HCT116 (cell line): ENCODE data around the gene SYT7. TPM values are rescaled to one million over a fixed set of nuclear protein-coding genes. Genes with fewer than 3 reads are reported as not detected.

Source experiments
- ATAC-seq: fragments of 200-7000 bp; cut with Tn5 transposase; 2 replicates; pipeline ENCODE4 v1.9.1; 2020; ENCODE audit warnings: mild to moderate bottlenecking, moderate library complexity
- BruUV-seq: library from RNA; stranded (reverse); fragments of 400-500 nt; replicated peaks from 2 replicates; lab custom pipeline; 2021; lab: Mats Ljungman, UMichigan
- CTCF ChIA-PET: fragments of 300-600 bp; sonication (Branson Sonifier 250); formaldehyde crosslinking; loops from one replicate; lab custom pipeline; 2021; ENCODE audit warnings: antibody characterized with exemption; lab: Charles Lee
- POLR2A ChIA-PET: fragments of 300-600, 350-600 bp; sonication (Branson Sonifier 250); formaldehyde crosslinking; loops from one replicate; lab custom pipeline; 2021; ENCODE audit warnings: antibody characterized with exemption; lab: Charles Lee
- RAD21 ChIA-PET, 2 experiments: fragments of 300-600 bp; sonication (Branson Sonifier 250); formaldehyde crosslinking; loops; one replicate each; lab custom pipeline; 2023; ENCODE audit warnings: low total read pairs in 2 of 2; ENCODE audit not compliant: uncharacterized antibody in 2 of 2, unreplicated experiment in 2 of 2, low non-redundant PET in 1 of 2; lab: Charles Lee
- DNase-seq: peaks from one replicate; pipeline ENCODE4 v3.0.0-alpha.2; 2010; ENCODE audit warnings: low read depth, low spot score
- H2AFZ ChIP-seq: fragments of 200-600 bp; shearing (Covaris generic), sonication (generic); 2 replicates; pipeline ENCODE4 v1.6.1; 2017; ENCODE audit warnings: low read depth, mixed run types, mixed read lengths, antibody characterized with exemption, low read length; ENCODE audit not compliant: poor library complexity, severe bottlenecking
- H3K27ac ChIP-seq: 2 replicates; pipeline ENCODE4 v1.5.1; 2012; ENCODE audit warnings: low read depth, low read length
- H3K27me3 ChIP-seq: fragments of 200-600 bp; sonication (generic); 2 replicates; pipeline ENCODE4 v1.6.1; 2016; ENCODE audit warnings: mixed run types, low read length, mixed read lengths; ENCODE audit not compliant: insufficient read depth
- H3K36me3 ChIP-seq, 2 experiments: fragments of 200-500 bp in 1 of 2; fragments of 200-600 bp in 1 of 2; sonication (Bioruptor generic) in 1 of 2; sonication (generic) in 1 of 2; 2 replicates each; pipeline versions ENCODE4 v1.5.1 to v1.6.1; 2014 to 2016; ENCODE audit warnings: low read length in 2 of 2, inconsistent platforms in 1 of 2, mixed read lengths in 1 of 2, mixed run types in 1 of 2; ENCODE audit not compliant: insufficient read depth in 2 of 2, control insufficient read depth in 1 of 2
- H3K4me1 ChIP-seq, 2 experiments: fragments of 200-600 bp in 1 of 2; sonication (generic) in 1 of 2; 2 replicates each; pipeline versions ENCODE4 v1.5.1 to v1.6.1; 2012 to 2017; ENCODE audit warnings: low read length in 2 of 2, inconsistent platforms in 1 of 2, mild to moderate bottlenecking in 1 of 2, mixed read lengths in 1 of 2, mixed run types in 1 of 2, moderate library complexity in 1 of 2; ENCODE audit not compliant: insufficient read depth in 2 of 2, control insufficient read depth in 1 of 2
- H3K4me2 ChIP-seq: fragments of 200-600 bp; sonication (generic); 2 replicates; pipeline ENCODE4 v1.6.1; 2017; ENCODE audit warnings: mixed run types, low read length, mixed read lengths
- H3K4me3 ChIP-seq, 2 experiments: fragments of 200-600 bp in 1 of 2; sonication (generic) in 1 of 2; replicated peaks in 1 of 2; 2 replicates each; pipeline ENCODE4 v1.5.1; 2011 to 2016; ENCODE audit warnings: low read length in 2 of 2, control low read depth in 1 of 2, low read depth in 1 of 2, mild to moderate bottlenecking in 1 of 2, mixed read lengths in 1 of 2, mixed run types in 1 of 2
- H3K79me2 ChIP-seq: fragments of 200-600 bp; sonication (generic); 2 replicates; pipeline ENCODE4 v1.6.1; 2017; ENCODE audit warnings: mild to moderate bottlenecking, mixed run types, low read length, moderate library complexity, mixed read lengths; ENCODE audit not compliant: insufficient read depth
- H3K9ac ChIP-seq: fragments of 200-600 bp; sonication (generic); 2 replicates; pipeline ENCODE4 v1.6.1; 2016; ENCODE audit warnings: low read length, mixed read lengths
- H3K9me2 ChIP-seq: fragments of 200-600 bp; sonication (generic), shearing (Covaris generic); 2 replicates; pipeline ENCODE4 v1.6.1; 2017; ENCODE audit warnings: mixed run types, mild to moderate bottlenecking, moderate library complexity; ENCODE audit not compliant: insufficient read depth
- H3K9me3 ChIP-seq, 2 experiments: fragments of 200-500 bp in 1 of 2; fragments of 200-600 bp in 1 of 2; sonication (Bioruptor generic) in 1 of 2; sonication (generic) in 1 of 2; 2 replicates each; pipeline ENCODE4 v1.6.1; 2014 to 2017; ENCODE audit warnings: low read length in 2 of 2, mixed read lengths in 2 of 2, inconsistent platforms in 1 of 2, low read depth in 1 of 2, mild to moderate bottlenecking in 1 of 2, mixed run types in 1 of 2, moderate library complexity in 1 of 2; ENCODE audit not compliant: control insufficient read depth in 1 of 2, insufficient read depth in 1 of 2
- H4K20me1 ChIP-seq: fragments of 200-600 bp; sonication (generic), shearing (Covaris generic); 2 replicates; pipeline ENCODE4 v1.6.1; 2017; ENCODE audit warnings: mixed run types, mild to moderate bottlenecking, moderate library complexity; ENCODE audit not compliant: insufficient read depth
- CBX3 ChIP-seq: IDR thresholded peaks from 2 replicates; pipeline ENCODE4 v1.6.1; 2012; ENCODE audit warnings: low read depth
- CEBPB ChIP-seq: IDR thresholded peaks from 2 replicates; pipeline ENCODE4 v1.6.1; 2012; ENCODE audit warnings: low read depth
- EGR1 ChIP-seq: IDR thresholded peaks from 2 replicates; pipeline ENCODE4 v1.6.1; 2012; ENCODE audit warnings: low read depth
- ELF1 ChIP-seq: IDR thresholded peaks from 2 replicates; pipeline ENCODE4 v1.6.1; 2012; ENCODE audit warnings: low read depth, borderline replicate concordance
- EZH2phosphoT487 ChIP-seq: fragments of 200-600 bp; IDR thresholded peaks from 2 replicates; pipeline ENCODE4 v1.6.1; 2018; ENCODE audit warnings: antibody characterized with exemption, borderline replicate concordance
- FOSL1 ChIP-seq: IDR thresholded peaks from 2 replicates; pipeline ENCODE4 v1.6.1; 2012; ENCODE audit warnings: low read depth
- JUND ChIP-seq: IDR thresholded peaks from 2 replicates; pipeline ENCODE4 v1.6.1; 2012
- SIN3A ChIP-seq: IDR thresholded peaks from 2 replicates; pipeline ENCODE4 v1.6.1; 2012; ENCODE audit warnings: low read depth
- SP1 ChIP-seq: IDR thresholded peaks from 2 replicates; pipeline ENCODE4 v1.6.1; 2012; ENCODE audit warnings: low read depth
- SRF ChIP-seq: IDR thresholded peaks from 2 replicates; pipeline ENCODE4 v1.6.1; 2012; ENCODE audit warnings: low read depth
- TCF7L2 ChIP-seq: IDR thresholded peaks from 2 replicates; pipeline ENCODE4 v1.7.0; 2011; ENCODE audit warnings: borderline replicate concordance, inconsistent platforms; ENCODE audit not compliant: insufficient read depth, insufficient read length; ENCODE audit errors: extremely low read depth
- YY1 ChIP-seq: IDR thresholded peaks from 2 replicates; pipeline ENCODE4 v1.6.1; 2011; ENCODE audit warnings: low read length, low read depth, moderate library complexity, mild to moderate bottlenecking; ENCODE audit not compliant: insufficient replicate concordance; ENCODE audit errors: extremely low read depth
- ZFX ChIP-seq: fragments of 450-650 bp; IDR thresholded peaks from 2 replicates; pipeline ENCODE4 v1.6.1; 2017
- intact Hi-C: fragments of 100-400 bp; cut with micrococcal nuclease; formaldehyde crosslinking; loops from 2 replicates; pipeline ENCODE4 v1.10.0; 2022
- total RNA-seq: library from RNA; stranded (reverse); gene quantifications from one replicate; pipeline ENCODE4 v1.2.1, GENCODE V29; 2021; ENCODE audit not compliant: unreplicated experiment
- TF ChIP-seq, protein P1 (sequence below), 3 experiments: fragments of 200-600 bp in 1 of 3; sonication (generic) in 1 of 3; IDR thresholded peaks in 2 of 3; conservative IDR thresholded peaks in 1 of 3; 2 replicates each; pipeline ENCODE4 v1.5.1; 2012 to 2017; ENCODE audit warnings: low read depth in 2 of 3, low read length in 2 of 3, antibody characterized with exemption in 1 of 3, borderline replicate concordance in 1 of 3, control low read depth in 1 of 3, mild to moderate bottlenecking in 1 of 3, mixed read lengths in 1 of 3, mixed run types in 1 of 3, moderate library complexity in 1 of 3; ENCODE audit not compliant: insufficient read depth in 1 of 3
- TF ChIP-seq, protein P2 (sequence below): IDR thresholded peaks from 2 replicates; pipeline ENCODE4 v1.6.1; 2012
- TF ChIP-seq, protein P3 (sequence below): IDR thresholded peaks from 2 replicates; pipeline ENCODE4 v1.6.1; 2012; ENCODE audit warnings: low read depth
- TF ChIP-seq, protein P4 (sequence below): IDR thresholded peaks from 2 replicates; pipeline ENCODE4 v1.6.1; 2012
- TF ChIP-seq, protein P5 (sequence below): IDR thresholded peaks from 2 replicates; pipeline ENCODE4 v1.6.1; 2011; ENCODE audit warnings: mild to moderate bottlenecking, low read length, moderate library complexity; ENCODE audit not compliant: insufficient replicate concordance; ENCODE audit errors: extremely low read depth

SYT7 gene
- total RNA-seq, 1 experiment from 2014 or later, result 27.4 TPM

DNA sequence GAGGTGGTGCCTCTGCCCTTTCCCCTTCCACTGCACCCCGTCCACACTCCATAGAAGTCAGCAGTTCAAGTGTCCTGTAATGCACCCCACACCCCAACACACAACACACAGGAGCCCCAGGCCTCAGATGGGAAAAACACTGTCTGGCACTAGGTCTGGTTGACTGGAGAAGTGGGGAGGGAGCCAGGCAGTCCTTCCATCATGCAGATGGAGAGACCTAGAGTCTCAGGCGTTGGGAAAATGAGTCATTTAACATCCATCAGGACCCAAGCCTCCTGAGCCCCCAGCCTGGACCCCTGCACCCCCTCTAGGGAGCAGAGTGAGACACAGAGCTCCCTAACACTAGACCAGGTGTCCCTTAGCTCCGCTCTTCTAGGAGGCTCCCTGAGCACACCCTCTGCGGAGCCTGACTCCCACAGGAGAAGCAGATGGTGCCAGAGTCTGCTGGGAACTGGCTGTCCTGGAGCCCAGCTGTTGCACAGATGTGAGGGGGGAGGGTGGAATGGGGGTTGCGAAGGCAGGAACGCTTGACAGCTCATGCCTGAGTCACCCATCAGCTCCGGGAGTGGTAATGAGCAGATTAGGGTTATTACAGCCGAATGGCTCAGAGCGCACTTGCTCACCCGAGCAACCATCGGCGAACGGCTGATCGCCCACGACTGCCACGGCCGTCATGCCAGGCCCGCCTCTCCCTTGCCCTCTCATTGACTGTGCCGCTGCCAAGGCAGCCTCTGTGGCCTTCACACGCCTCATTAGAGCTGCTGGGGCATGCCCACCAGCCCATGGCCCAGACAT lies 22.1 kb upstream of the SYT7 start:
- Histone ChIP-seq H3K4me2 (peak overlapping the region; percentile 89), H3K27me3 (no peaks in the 10 kb centered on the region), H4K20me1 (no peaks in the 10 kb centered on the region), H3K9ac (peak overlapping the region; percentile 23; the same call in 1 of the 2 replicates), H3K36me3 (no peaks in the 10 kb centered on the region), H3K9me3 (no peaks in the 10 kb centered on the region), H3K4me1 (peaks cover 19 to 55% of the 10 kb centered on the region in 2 experiments), H3K79me2 (no peaks in the 10 kb centered on the region), H2AFZ (peak overlapping the region; percentile 55), H3K9me2 (no peaks in the 10 kb centered on the region), H3K27ac (peak overlapping the region; percentile 25; the same call in 1 of the 2 replicates), H3K4me3 (peak overlapping the region; percentile 20 to 48)
- ChIA-PET POLR2A (interaction anchor here (0.5 to 1.2 kb wide), 2 partner anchors 9 to 15 kb away, joined by 3 to 5 read pairs; no protein-coding TSS in a partner anchor), CTCF (interaction anchor here (0.8 to 1.2 kb wide), 4 partner anchors 15 to 157 kb away, joined by 3 read pairs; no protein-coding TSS in a partner anchor), RAD21 (no interaction called here)
- intact Hi-C loops, result no loop called here
- DNase-seq, result peak; percentile 68
- BruUV-seq, result no TSS peak
- ATAC-seq, result peak; percentile 85
- TF ChIP-seq, protein P1, sequence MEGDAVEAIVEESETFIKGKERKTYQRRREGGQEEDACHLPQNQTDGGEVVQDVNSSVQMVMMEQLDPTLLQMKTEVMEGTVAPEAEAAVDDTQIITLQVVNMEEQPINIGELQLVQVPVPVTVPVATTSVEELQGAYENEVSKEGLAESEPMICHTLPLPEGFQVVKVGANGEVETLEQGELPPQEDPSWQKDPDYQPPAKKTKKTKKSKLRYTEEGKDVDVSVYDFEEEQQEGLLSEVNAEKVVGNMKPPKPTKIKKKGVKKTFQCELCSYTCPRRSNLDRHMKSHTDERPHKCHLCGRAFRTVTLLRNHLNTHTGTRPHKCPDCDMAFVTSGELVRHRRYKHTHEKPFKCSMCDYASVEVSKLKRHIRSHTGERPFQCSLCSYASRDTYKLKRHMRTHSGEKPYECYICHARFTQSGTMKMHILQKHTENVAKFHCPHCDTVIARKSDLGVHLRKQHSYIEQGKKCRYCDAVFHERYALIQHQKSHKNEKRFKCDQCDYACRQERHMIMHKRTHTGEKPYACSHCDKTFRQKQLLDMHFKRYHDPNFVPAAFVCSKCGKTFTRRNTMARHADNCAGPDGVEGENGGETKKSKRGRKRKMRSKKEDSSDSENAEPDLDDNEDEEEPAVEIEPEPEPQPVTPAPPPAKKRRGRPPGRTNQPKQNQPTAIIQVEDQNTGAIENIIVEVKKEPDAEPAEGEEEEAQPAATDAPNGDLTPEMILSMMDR (IDR thresholded peaks at IDR 0.05 in 2 of 3, conservative IDR thresholded peaks at IDR 0.05 in 1 of 3; ENCODE audit: borderline replicate concordance in 1 of 3, insufficient read depth in 1 of 3, low read depth in 2 of 3, low read length in 2 of 3), result no peak
- TF ChIP-seq CBX3 (no peak), EGR1 (no peak; the same call in 1 of the 2 replicates), SIN3A (no peak), SP1 (peak; percentile 88), SRF (no peak), ELF1 (no peak), CEBPB (no peak), JUND (peak; percentile 91; the same call in 1 of the 2 replicates), TCF7L2 (no peak), FOSL1 (peak; percentile 96), EZH2phosphoT487 (no peak), YY1 (peak; percentile 33), ZFX (no peak)
- TF ChIP-seq, protein P2, sequence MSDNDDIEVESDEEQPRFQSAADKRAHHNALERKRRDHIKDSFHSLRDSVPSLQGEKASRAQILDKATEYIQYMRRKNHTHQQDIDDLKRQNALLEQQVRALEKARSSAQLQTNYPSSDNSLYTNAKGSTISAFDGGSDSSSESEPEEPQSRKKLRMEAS, result no peak; the same call in none of the 2 replicates
- TF ChIP-seq, protein P3, sequence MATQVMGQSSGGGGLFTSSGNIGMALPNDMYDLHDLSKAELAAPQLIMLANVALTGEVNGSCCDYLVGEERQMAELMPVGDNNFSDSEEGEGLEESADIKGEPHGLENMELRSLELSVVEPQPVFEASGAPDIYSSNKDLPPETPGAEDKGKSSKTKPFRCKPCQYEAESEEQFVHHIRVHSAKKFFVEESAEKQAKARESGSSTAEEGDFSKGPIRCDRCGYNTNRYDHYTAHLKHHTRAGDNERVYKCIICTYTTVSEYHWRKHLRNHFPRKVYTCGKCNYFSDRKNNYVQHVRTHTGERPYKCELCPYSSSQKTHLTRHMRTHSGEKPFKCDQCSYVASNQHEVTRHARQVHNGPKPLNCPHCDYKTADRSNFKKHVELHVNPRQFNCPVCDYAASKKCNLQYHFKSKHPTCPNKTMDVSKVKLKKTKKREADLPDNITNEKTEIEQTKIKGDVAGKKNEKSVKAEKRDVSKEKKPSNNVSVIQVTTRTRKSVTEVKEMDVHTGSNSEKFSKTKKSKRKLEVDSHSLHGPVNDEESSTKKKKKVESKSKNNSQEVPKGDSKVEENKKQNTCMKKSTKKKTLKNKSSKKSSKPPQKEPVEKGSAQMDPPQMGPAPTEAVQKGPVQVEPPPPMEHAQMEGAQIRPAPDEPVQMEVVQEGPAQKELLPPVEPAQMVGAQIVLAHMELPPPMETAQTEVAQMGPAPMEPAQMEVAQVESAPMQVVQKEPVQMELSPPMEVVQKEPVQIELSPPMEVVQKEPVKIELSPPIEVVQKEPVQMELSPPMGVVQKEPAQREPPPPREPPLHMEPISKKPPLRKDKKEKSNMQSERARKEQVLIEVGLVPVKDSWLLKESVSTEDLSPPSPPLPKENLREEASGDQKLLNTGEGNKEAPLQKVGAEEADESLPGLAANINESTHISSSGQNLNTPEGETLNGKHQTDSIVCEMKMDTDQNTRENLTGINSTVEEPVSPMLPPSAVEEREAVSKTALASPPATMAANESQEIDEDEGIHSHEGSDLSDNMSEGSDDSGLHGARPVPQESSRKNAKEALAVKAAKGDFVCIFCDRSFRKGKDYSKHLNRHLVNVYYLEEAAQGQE, result no peak
- TF ChIP-seq, protein P4, sequence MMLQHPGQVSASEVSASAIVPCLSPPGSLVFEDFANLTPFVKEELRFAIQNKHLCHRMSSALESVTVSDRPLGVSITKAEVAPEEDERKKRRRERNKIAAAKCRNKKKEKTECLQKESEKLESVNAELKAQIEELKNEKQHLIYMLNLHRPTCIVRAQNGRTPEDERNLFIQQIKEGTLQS, result no peak
- TF ChIP-seq, protein P5, sequence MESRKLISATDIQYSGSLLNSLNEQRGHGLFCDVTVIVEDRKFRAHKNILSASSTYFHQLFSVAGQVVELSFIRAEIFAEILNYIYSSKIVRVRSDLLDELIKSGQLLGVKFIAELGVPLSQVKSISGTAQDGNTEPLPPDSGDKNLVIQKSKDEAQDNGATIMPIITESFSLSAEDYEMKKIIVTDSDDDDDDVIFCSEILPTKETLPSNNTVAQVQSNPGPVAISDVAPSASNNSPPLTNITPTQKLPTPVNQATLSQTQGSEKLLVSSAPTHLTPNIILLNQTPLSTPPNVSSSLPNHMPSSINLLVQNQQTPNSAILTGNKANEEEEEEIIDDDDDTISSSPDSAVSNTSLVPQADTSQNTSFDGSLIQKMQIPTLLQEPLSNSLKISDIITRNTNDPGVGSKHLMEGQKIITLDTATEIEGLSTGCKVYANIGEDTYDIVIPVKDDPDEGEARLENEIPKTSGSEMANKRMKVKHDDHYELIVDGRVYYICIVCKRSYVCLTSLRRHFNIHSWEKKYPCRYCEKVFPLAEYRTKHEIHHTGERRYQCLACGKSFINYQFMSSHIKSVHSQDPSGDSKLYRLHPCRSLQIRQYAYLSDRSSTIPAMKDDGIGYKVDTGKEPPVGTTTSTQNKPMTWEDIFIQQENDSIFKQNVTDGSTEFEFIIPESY, result no peak
